Measurements from ENCODE around the gene BASP1.

DNA sequence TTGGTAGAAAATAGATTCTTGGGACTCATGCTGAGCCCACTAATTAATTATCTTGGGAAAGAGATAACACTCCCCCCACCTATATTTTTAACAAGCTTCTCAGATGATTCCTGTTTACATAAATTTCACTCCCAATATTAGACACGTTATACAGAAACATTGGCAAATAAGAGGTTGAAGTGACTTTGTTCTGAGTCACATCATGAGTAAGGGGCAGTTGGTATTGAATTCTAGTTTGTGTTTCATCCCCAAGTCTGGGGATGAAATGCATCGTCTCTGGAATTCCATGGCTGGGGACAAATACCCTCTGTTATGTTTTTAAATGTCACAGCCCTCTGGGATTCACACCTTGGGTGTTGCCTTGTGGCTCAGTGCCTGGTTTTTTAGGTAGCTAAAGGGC lies 41.0 kb downstream of the BASP1 start:
- TF ChIP-seq, protein P1, sequence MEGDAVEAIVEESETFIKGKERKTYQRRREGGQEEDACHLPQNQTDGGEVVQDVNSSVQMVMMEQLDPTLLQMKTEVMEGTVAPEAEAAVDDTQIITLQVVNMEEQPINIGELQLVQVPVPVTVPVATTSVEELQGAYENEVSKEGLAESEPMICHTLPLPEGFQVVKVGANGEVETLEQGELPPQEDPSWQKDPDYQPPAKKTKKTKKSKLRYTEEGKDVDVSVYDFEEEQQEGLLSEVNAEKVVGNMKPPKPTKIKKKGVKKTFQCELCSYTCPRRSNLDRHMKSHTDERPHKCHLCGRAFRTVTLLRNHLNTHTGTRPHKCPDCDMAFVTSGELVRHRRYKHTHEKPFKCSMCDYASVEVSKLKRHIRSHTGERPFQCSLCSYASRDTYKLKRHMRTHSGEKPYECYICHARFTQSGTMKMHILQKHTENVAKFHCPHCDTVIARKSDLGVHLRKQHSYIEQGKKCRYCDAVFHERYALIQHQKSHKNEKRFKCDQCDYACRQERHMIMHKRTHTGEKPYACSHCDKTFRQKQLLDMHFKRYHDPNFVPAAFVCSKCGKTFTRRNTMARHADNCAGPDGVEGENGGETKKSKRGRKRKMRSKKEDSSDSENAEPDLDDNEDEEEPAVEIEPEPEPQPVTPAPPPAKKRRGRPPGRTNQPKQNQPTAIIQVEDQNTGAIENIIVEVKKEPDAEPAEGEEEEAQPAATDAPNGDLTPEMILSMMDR (conservative IDR thresholded peaks at IDR 0.05), result no peak
- no peak for TF ChIP-seq ZFX (IDR thresholded peaks at IDR 0.05)

All from C4-2B (cell line).